ENCODE results near the gene ARID5B. TPM values are rescaled to one million over a fixed set of nuclear protein-coding genes. Genes with fewer than 3 reads are reported as not detected.

Gene ARID5B
- total and polyA plus RNA-seq, 7 donors = 8.5 to 166 (median 75.9) TPM

DNA sequence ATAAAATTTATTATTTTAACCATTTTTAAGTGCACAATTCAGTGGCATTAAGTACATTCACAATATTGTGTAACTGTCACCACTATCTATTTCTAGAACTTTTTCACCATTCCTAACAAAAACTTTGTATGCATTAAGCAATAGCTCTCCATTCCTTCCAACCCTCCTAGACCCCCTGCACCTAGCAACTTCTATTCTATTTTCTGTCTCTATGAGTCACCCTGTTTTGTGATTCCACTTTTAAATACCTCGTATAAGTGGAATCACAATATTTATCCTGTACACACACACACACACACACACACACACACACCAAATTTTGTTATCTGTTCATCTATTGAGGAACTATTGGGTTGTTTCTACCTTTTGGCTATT, 89.2 kb downstream of the ARID5B start:
- peaks cover 46% of the 10 kb centered on the region for H3K4me1 ChIP-seq
- intact Hi-C loops (cut with DNase I) = loop anchor here (5.0 to 10.0 kb wide), 2 partner anchors 86 to 88 kb away; partner anchors contain the start of gene ARID5B (in 2 of the 2)
- no peaks in the 10 kb centered on the region for H3K36me3 ChIP-seq (ENCODE audit: insufficient read depth in 1 of 2, low read depth in 1 of 2)
- DNase-seq (no peak), ATAC-seq (no peak)
- no peak overlapping the region for H3K4me3 ChIP-seq
- H3K9me3 ChIP-seq = no peaks in the 10 kb centered on the region
- WGBS, 3 donors = 79 to 84% (median 83%) methylated on average over 1 of the region's 1 CpG
- TF ChIP-seq, protein P1, sequence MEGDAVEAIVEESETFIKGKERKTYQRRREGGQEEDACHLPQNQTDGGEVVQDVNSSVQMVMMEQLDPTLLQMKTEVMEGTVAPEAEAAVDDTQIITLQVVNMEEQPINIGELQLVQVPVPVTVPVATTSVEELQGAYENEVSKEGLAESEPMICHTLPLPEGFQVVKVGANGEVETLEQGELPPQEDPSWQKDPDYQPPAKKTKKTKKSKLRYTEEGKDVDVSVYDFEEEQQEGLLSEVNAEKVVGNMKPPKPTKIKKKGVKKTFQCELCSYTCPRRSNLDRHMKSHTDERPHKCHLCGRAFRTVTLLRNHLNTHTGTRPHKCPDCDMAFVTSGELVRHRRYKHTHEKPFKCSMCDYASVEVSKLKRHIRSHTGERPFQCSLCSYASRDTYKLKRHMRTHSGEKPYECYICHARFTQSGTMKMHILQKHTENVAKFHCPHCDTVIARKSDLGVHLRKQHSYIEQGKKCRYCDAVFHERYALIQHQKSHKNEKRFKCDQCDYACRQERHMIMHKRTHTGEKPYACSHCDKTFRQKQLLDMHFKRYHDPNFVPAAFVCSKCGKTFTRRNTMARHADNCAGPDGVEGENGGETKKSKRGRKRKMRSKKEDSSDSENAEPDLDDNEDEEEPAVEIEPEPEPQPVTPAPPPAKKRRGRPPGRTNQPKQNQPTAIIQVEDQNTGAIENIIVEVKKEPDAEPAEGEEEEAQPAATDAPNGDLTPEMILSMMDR (IDR thresholded peaks at IDR 0.05) = no peak
- H3K27me3 ChIP-seq (ENCODE audit: insufficient read depth in 3 of 3, low read length in 2 of 3) = no peaks in the 10 kb centered on the region
- H3K27ac ChIP-seq = no peak overlapping the region

DNA sequence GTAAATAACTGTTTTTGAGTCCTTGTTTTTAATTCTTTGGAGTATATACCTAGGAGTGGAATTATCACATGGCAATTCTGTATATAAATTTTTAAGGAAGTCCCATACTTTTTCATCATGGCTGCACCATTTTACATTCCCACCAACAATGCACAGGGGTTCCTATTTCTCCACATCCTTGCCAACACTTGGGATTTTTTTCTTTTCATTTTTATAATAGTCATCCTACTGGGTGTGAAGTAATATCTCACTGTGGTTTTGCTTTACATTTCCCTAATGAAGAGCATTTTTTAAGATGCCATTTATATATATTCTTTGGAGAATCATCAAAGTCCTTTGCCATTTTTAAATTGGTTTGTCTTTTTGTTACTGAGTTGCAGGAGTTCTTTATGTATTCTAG, 89.7 kb downstream of the ARID5B start:
- ATAC-seq (no peak), DNase-seq (no peak)
- Histone ChIP-seq H3K4me3 (no peak overlapping the region), H3K4me1 (peaks cover 42% of the 10 kb centered on the region), H3K27me3 (ENCODE audit: insufficient read depth in 3 of 3, low read length in 2 of 3) (no peaks in the 10 kb centered on the region), H3K36me3 (ENCODE audit: insufficient read depth in 1 of 2, low read depth in 1 of 2) (no peaks in the 10 kb centered on the region), H3K9me3 (no peaks in the 10 kb centered on the region), H3K27ac (no peak overlapping the region)
- TF ChIP-seq, protein P1 (IDR thresholded peaks at IDR 0.05) = no peak
- intact Hi-C loops (cut with DNase I) = loop anchor here (5.0 to 10.0 kb wide), 2 partner anchors 86 to 89 kb away; partner anchors contain the start of gene ARID5B (in 2 of the 2)

DNA sequence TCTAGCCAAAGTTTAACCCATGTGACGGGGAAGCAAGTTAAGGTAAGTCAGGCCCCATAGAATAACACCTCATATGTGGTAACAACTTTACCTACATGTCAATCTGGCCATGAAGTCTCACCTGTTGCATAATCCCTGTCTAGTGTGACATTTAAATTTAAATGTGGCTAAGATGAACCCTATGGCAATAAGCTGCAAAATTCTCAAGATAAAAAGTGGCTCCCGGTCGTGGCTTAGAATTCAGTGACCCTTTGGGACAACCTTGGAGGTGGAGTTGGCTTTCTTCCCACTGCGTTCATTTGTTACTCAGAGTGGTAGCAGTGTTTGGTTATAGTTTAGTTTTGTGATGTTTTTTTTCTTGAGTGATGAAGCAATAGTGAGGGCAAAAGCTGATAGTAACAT, 90.6 kb downstream of the ARID5B start:
- H3K27me3 ChIP-seq (ENCODE audit: insufficient read depth in 3 of 3, low read length in 2 of 3) = no peaks in the 10 kb centered on the region
- intact Hi-C loops (cut with DNase I) = loop anchor here (5.0 to 10.0 kb wide), 2 partner anchors 87 to 90 kb away; partner anchors contain the start of gene ARID5B (in 2 of the 2)
- H3K27ac ChIP-seq = peak overlapping the region; percentile 69
- H3K4me1 ChIP-seq = peaks cover 36% of the 10 kb centered on the region
- TF ChIP-seq, protein P1 (IDR thresholded peaks at IDR 0.05) = no peak
- ATAC-seq = peak in 1 of 4 donors; percentile 40
- peak overlapping the region; percentile 46 for H3K4me3 ChIP-seq
- WGBS, 3 donors = 45 to 51% (median 50%) methylated on average over 4 of the region's 4 CpGs
- H3K9me3 ChIP-seq = no peaks in the 10 kb centered on the region
- no peaks in the 10 kb centered on the region for H3K36me3 ChIP-seq (ENCODE audit: insufficient read depth in 1 of 2, low read depth in 1 of 2)
- no peak for DNase-seq

DNA sequence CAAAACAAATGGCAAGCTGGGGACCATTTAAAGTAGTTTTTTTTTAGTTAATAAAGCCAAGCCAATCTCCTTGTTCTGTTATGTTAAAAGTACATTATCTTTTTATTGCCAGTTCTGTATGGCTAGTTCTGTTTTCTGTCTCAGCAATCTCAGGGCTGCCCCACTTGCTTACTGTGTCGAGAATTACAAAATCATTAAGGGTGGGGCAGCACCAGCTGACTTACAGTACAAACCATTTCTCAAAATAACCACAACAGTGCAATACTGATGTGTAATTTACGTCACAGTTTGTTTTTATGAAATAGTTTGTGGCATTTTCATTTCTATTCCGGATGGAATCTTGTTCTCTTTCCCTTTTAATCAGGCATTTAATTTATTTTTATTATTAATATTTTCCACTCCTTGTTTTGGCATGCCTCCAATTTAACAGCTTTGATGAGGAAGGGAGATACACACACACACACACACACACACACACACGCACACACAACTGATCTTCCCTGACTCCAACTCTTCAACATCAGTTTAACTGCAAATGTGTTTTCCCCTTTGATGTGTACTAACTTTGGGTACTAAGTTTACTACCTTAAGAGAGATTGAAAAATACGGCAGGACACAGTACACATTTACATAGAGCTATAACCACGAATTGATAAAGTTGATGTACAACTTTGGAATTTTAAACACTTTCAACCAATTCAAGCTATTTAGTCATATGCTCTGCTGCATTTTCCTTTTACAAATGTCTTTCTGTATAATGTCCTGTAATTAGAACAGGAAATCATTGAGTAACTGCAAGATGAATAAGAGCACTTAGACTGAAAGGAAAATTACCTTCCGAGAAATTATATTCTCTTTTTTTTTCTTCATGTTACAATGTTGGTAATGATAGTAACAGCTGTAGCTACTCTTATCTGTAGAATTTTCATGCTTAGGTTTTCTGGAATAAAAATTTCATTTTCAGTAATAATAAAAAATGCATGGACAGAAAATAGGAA, 91.5 kb downstream of the ARID5B start:
- no peaks in the 10 kb centered on the region for H3K9me3 ChIP-seq
- H3K27me3 ChIP-seq (ENCODE audit: insufficient read depth in 3 of 3, low read length in 2 of 3) = no peaks in the 10 kb centered on the region
- WGBS, 3 donors = 10 to 17% (median 11%) methylated on average over 7 of the region's 7 CpGs
- H3K36me3 ChIP-seq (ENCODE audit: insufficient read depth in 1 of 2, low read depth in 1 of 2) = no peaks in the 10 kb centered on the region
- intact Hi-C loops (cut with DNase I) = loop anchor here (5.0 to 10.0 kb wide), 2 partner anchors 88 to 91 kb away; partner anchors contain the start of gene ARID5B (in 2 of the 2)
- H3K27ac ChIP-seq = peak overlapping the region; percentile 69
- ATAC-seq (peak; percentile 84 to 97 (median 94)), DNase-seq (no peak)
- peaks cover 26% of the 10 kb centered on the region for H3K4me1 ChIP-seq
- TF ChIP-seq, protein P1 (IDR thresholded peaks at IDR 0.05) = no peak
- H3K4me3 ChIP-seq = peak overlapping the region; percentile 46

Data from psoas muscle (tissue), 8 donors.